ENCODE results near the gene TMCO6.

GRCh38 chr5:140591747-140592372 is 47.4 kb upstream of the TMCO6 start:
- TF ChIP-seq CTCF (IDR thresholded peaks at IDR 0.05), result no peak
- TF ChIP-seq POLR2A (IDR thresholded peaks at IDR 0.05), result no peak
